ENCODE data around the gene VTA1.
"Not testable (repeated sequence)": the region's sequence is repeated elsewhere in the genome, so short reads cannot be mapped to it uniquely, and the experiment has no call there.

VTA1 gene

GRCh38 chr6:142225552-142225951, 78.5 kb downstream of the VTA1 start:
- TF ChIP-seq POLR2A (IDR thresholded peaks at IDR 0.05; ENCODE audit: extremely low read depth, insufficient read length), result no peak
- no peak for TF ChIP-seq CTCF (IDR thresholded peaks at IDR 0.05; ENCODE audit: low read depth, low read length)
- TF ChIP-seq MYC (IDR thresholded peaks at IDR 0.05; ENCODE audit: low read depth, low read length), result no peak
- no peak for TF ChIP-seq MAX (IDR thresholded peaks at IDR 0.05; ENCODE audit: low read depth, low read length)
- H3K4me3 ChIP-seq (ENCODE audit: low read depth, low read length), result no peak overlapping the region
- DNase-seq (ENCODE audit: low read depth), result no peak

- DNase-seq (ENCODE audit: low read depth), result no peak
- H3K4me3 ChIP-seq (ENCODE audit: low read depth, low read length), result no peak overlapping the region
- TF ChIP-seq MYC (IDR thresholded peaks at IDR 0.05; ENCODE audit: low read depth, low read length) (no peak), CTCF (IDR thresholded peaks at IDR 0.05; ENCODE audit: low read depth, low read length) (no peak), MAX (IDR thresholded peaks at IDR 0.05; ENCODE audit: low read depth, low read length) (no peak), POLR2A (IDR thresholded peaks at IDR 0.05; ENCODE audit: extremely low read depth, insufficient read length) (no peak)
These were observed 79.7 kb downstream of the VTA1 start for GRCh38 chr6:142226731-142227130.

GRCh38 chr6:142229518-142230270, 82.6 kb downstream of the VTA1 start:
- DNase-seq (ENCODE audit: low read depth); H3K4me3 ChIP-seq (ENCODE audit: low read depth, low read length): not testable (repeated sequence)

GRCh38 chr6:142232206-142233044, 85.4 kb downstream of the VTA1 start:
- peak; percentile 9 for DNase-seq (ENCODE audit: low read depth)
- not testable (repeated sequence) for H3K4me3 ChIP-seq (ENCODE audit: low read depth, low read length)

GRCh38 chr6:142233945-142234682, 87.1 kb downstream of the VTA1 start:
- no peak overlapping the region for H3K4me3 ChIP-seq (ENCODE audit: low read depth, low read length)
- TF ChIP-seq CTCF (IDR thresholded peaks at IDR 0.05; ENCODE audit: low read depth, low read length) (no peak), POLR2A (IDR thresholded peaks at IDR 0.05; ENCODE audit: extremely low read depth, insufficient read length) (no peak), MYC (IDR thresholded peaks at IDR 0.05; ENCODE audit: low read depth, low read length) (no peak), MAX (IDR thresholded peaks at IDR 0.05; ENCODE audit: low read depth, low read length) (no peak)
- DNase-seq (ENCODE audit: low read depth), result no peak

- no peak for DNase-seq (ENCODE audit: low read depth)
- H3K4me3 ChIP-seq (ENCODE audit: low read depth, low read length), result no peak overlapping the region
- TF ChIP-seq MYC (IDR thresholded peaks at IDR 0.05; ENCODE audit: low read depth, low read length) (no peak), MAX (IDR thresholded peaks at IDR 0.05; ENCODE audit: low read depth, low read length) (no peak), POLR2A (IDR thresholded peaks at IDR 0.05; ENCODE audit: extremely low read depth, insufficient read length) (no peak), CTCF (IDR thresholded peaks at IDR 0.05; ENCODE audit: low read depth, low read length) (no peak)
These were observed 88.2 kb downstream of the VTA1 start for GRCh38 chr6:142235272-142235671.

Data from NB4 (cell line).